HFFc6 (cell line): ENCODE data around the gene RARRES2. TPM values are rescaled to one million over a fixed set of nuclear protein-coding genes. Genes with fewer than 3 reads are reported as not detected.

Experiments used
- DNase-seq: peaks from one replicate; pipeline ENCODE4 v3.0.0-alpha.2; 2018
- H3K27ac Mint-ChIP-seq: 2 replicates; pipeline ENCODE4 v1.8.0; 2020; ENCODE audit warnings: mild to moderate bottlenecking, mixed read lengths
- H3K27me3 Mint-ChIP-seq: 2 replicates; pipeline ENCODE4 v1.8.0; 2021; ENCODE audit warnings: mild to moderate bottlenecking, moderate library complexity, mixed read lengths; ENCODE audit not compliant: insufficient read depth
- H3K36me3 Mint-ChIP-seq: 2 replicates; pipeline ENCODE4 v1.8.0; 2021; ENCODE audit warnings: low read depth, mixed read lengths
- H3K4me1 Mint-ChIP-seq: 2 replicates; pipeline ENCODE4 v1.8.0; 2020; ENCODE audit warnings: low read depth, mixed read lengths
- H3K4me3 Mint-ChIP-seq: 2 replicates; pipeline ENCODE4 v1.8.0; 2020; ENCODE audit warnings: mild to moderate bottlenecking, moderate library complexity, mixed read lengths
- H3K9me3 Mint-ChIP-seq: 2 replicates; pipeline ENCODE4 v1.8.0; 2020; ENCODE audit warnings: mild to moderate bottlenecking, mixed read lengths
- CTCF ChIP-seq: fragments of 200-600 bp; sonication (generic); IDR thresholded peaks from 2 replicates; pipeline ENCODE4 v1.5.0; 2021; ENCODE audit warnings: antibody characterized with exemption, mild to moderate bottlenecking
- total RNA-seq, 6 experiments: library from RNA; stranded (reverse); fragmentation: NEBNext Ultra II Directional; extraction: Animal tissue kit (Norgen Biotek cat#: 25700); gene quantifications; 2 replicates in 1 of 6; 3 replicates in 5 of 6; pipeline ENCODE4 v1.2.3, GENCODE V29; 2021

The RARRES2 gene
- total RNA-seq, 6 experiments from 2014 or later = 0.28 to 0.39 TPM; not detected in 4

GRCh38 chr7:150355666-150356059 lies 14.2 kb upstream of the RARRES2 start:
- H3K4me1 Mint-ChIP-seq = no peaks in the 10 kb centered on the region; the same call in 1 of the 2 replicates
- no peak for TF ChIP-seq CTCF
- no peaks in the 10 kb centered on the region for H3K9me3 Mint-ChIP-seq
- no peak for DNase-seq
- H3K27me3 Mint-ChIP-seq = no peaks in the 10 kb centered on the region; the same call in none of the 2 replicates
- no peak overlapping the region for H3K27ac Mint-ChIP-seq
- H3K36me3 Mint-ChIP-seq = no peaks in the 10 kb centered on the region
- H3K4me3 Mint-ChIP-seq = no peak overlapping the region

- Mint-ChIP-seq H3K4me3 (no peak overlapping the region), H3K36me3 (no peaks in the 10 kb centered on the region), H3K27me3 (peaks cover under 1% of the 10 kb centered on the region), H3K27ac (no peak overlapping the region), H3K9me3 (no peaks in the 10 kb centered on the region), H3K4me1 (no peaks in the 10 kb centered on the region; the same call in 1 of the 2 replicates)
- no peak for DNase-seq
- TF ChIP-seq CTCF = no peak
These were observed 10.3 kb upstream of the RARRES2 start for GRCh38 chr7:150351587-150352194.

GRCh38 chr7:150346922-150347321 lies 5.5 kb upstream of the RARRES2 start:
- Mint-ChIP-seq H3K27ac (no peak overlapping the region), H3K4me1 (no peaks in the 10 kb centered on the region), H3K36me3 (no peaks in the 10 kb centered on the region), H3K27me3 (peaks cover 19% of the 10 kb centered on the region), H3K9me3 (no peaks in the 10 kb centered on the region), H3K4me3 (no peak overlapping the region)
- DNase-seq = no peak
- TF ChIP-seq CTCF = no peak

- no peaks in the 10 kb centered on the region for H3K9me3 Mint-ChIP-seq
- H3K27me3 Mint-ChIP-seq = peaks cover 23% of the 10 kb centered on the region
- DNase-seq = no peak
- TF ChIP-seq CTCF = no peak
- no peak overlapping the region for H3K4me3 Mint-ChIP-seq
- H3K27ac Mint-ChIP-seq = no peak overlapping the region
- no peaks in the 10 kb centered on the region for H3K36me3 Mint-ChIP-seq
- peaks cover 2% of the 10 kb centered on the region; the same call in 1 of the 2 replicates for H3K4me1 Mint-ChIP-seq
These were observed 3.6 kb upstream of the RARRES2 start for GRCh38 chr7:150345012-150345411.

- H3K27ac Mint-ChIP-seq = no peak overlapping the region
- no peak for DNase-seq
- H3K9me3 Mint-ChIP-seq = no peaks in the 10 kb centered on the region
- peaks cover 6% of the 10 kb centered on the region; the same call in 1 of the 2 replicates for H3K4me1 Mint-ChIP-seq
- no peaks in the 10 kb centered on the region for H3K36me3 Mint-ChIP-seq
- H3K27me3 Mint-ChIP-seq = peaks cover 30% of the 10 kb centered on the region
- no peak for TF ChIP-seq CTCF
- no peak overlapping the region for H3K4me3 Mint-ChIP-seq
These were observed 2.9 kb upstream of the RARRES2 start for GRCh38 chr7:150344299-150344698.
